ENCODE data around the gene PEX3. TPM values are rescaled to one million over a fixed set of nuclear protein-coding genes. Genes with fewer than 3 reads are reported as not detected.
"Not testable (repeated sequence)": the region's sequence is repeated elsewhere in the genome, so short reads cannot be mapped to it uniquely, and the experiment has no call there.

PEX3 gene
- total RNA-seq, 2 experiments from 2014 or later = 19.7 to 21.1 TPM

- H3K4me1 Mint-ChIP-seq (ENCODE audit: low read depth) = peaks cover 16% of the 10 kb centered on the region
- H3K27ac Mint-ChIP-seq = no peak overlapping the region
- H3K9me3 Mint-ChIP-seq = no peaks in the 10 kb centered on the region
- ChIA-PET CTCF (no interaction called here), POLR2A (no interaction called here)
- peaks cover 9% of the 10 kb centered on the region for H3K36me3 Mint-ChIP-seq
- intact Hi-C loops (cut with micrococcal nuclease) = no loop called here
- H3K4me3 Mint-ChIP-seq = no peak overlapping the region
- no peaks in the 10 kb centered on the region for H3K27me3 Mint-ChIP-seq
- DNase-seq = no peak
Measured at GRCh38 chr6:143496974-143497373, 46.4 kb downstream of the PEX3 start.

DNA sequence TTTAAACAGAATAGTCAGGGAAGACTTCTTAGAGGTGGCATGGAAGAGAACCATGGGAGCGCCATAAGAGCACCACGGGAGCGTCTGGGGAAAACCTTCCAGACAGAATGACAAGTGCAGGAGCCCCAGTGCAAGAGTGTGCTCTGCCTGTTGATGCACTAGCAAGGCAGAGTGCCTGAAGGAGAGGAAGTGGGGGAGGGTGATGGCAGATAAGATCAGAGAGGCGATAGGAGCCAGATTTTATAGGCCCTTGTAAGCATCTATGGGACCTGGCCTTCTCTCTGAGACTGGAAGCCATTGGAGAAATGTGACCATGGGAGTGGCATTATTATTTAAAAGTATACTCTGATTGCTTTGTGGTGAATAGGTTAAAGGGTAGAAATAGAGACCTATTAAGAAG is 47.8 kb downstream of the PEX3 start:
- no peak for DNase-seq
- Mint-ChIP-seq H3K4me3 (no peak overlapping the region), H3K36me3 (peaks cover 9% of the 10 kb centered on the region), H3K27me3 (no peaks in the 10 kb centered on the region), H3K4me1 (ENCODE audit: low read depth) (peaks cover 16% of the 10 kb centered on the region), H3K9me3 (no peaks in the 10 kb centered on the region), H3K27ac (no peak overlapping the region)
- ChIA-PET CTCF (no interaction called here), POLR2A (no interaction called here)
- intact Hi-C loops (cut with micrococcal nuclease) = no loop called here

GRCh38 chr6:143501851-143502250 is 51.2 kb downstream of the PEX3 start:
- intact Hi-C loops (cut with micrococcal nuclease) = no loop called here

DNA sequence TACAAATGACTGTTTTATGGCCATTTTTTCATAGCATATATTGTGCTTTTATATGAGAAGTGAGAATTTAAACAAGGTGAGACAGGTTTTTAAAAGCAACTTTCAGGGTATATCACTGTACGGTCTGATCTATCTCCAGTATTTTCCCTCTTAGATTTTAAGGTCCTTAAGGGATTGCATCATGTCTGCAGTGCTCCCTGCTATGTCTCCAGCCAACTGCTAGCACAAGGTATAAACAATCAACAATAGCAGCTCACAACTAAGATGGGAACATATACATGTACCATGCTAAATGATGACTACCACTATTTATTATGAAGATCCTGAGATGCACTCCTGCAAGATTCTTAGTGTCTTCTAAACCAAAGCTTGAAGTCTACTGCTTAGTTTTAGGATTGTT is 53.8 kb downstream of the PEX3 start:
- POLR2A ChIA-PET = interaction anchor here (0.7 kb wide), 1 partner anchor 185 kb away, joined by 3 read pairs; no protein-coding TSS in a partner anchor

More at GRCh38 chr6:143501851-143502250, 51.2 kb downstream of the PEX3 start:
- CTCF ChIA-PET = interaction anchor here (0.6 to 1.5 kb wide), 4 partner anchors 822 to 1027 kb away, joined by 3 to 7 read pairs (median 4); no protein-coding TSS in a partner anchor
- peaks cover 9% of the 10 kb centered on the region for H3K36me3 Mint-ChIP-seq
- DNase-seq = no peak
- H3K27me3 Mint-ChIP-seq = no peaks in the 10 kb centered on the region
- no peak overlapping the region for H3K27ac Mint-ChIP-seq
- no peaks in the 10 kb centered on the region for H3K9me3 Mint-ChIP-seq
- peaks cover 25% of the 10 kb centered on the region for H3K4me1 Mint-ChIP-seq (ENCODE audit: low read depth)
- no peak overlapping the region for H3K4me3 Mint-ChIP-seq
- POLR2A ChIA-PET = no interaction called here

DNA sequence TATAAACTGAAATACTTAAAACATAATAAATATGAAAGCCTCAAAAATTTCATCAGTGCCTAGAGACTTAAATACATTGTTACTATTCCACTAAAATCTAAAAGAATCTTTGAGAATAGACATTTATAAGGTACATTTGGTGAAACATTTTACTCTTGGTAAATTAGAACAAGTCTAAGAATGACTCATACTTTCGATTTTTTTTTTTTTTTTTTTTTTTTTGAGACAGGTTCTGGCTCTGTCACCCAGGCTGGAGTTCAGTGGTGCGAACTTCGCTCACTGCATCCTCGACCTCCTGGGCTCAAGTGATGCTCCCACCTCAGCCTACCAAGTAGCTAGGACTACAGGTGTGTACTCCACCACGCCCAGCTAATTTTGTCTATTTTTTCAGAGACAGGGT is 54.5 kb downstream of the PEX3 start:
- no peak for DNase-seq
- ChIA-PET CTCF (interaction anchor here (1.0 to 1.2 kb wide), 2 partner anchors 8 to 34 kb away, joined by 3 read pairs; no protein-coding TSS in a partner anchor), POLR2A (no interaction called here)
- H3K36me3 Mint-ChIP-seq = no peaks in the 10 kb centered on the region
- intact Hi-C loops (cut with micrococcal nuclease) = loop anchor here (1.0 kb wide), 1 partner anchor 558 kb away; no protein-coding TSS in a partner anchor
- no peaks in the 10 kb centered on the region for H3K27me3 Mint-ChIP-seq
- peak overlapping the region; percentile 64 for H3K27ac Mint-ChIP-seq
- H3K4me1 Mint-ChIP-seq (ENCODE audit: low read depth) = peaks cover 16% of the 10 kb centered on the region
- H3K4me3 Mint-ChIP-seq = no peak overlapping the region
- H3K9me3 Mint-ChIP-seq = no peaks in the 10 kb centered on the region

More for the DNA sequence above, 53.8 kb downstream of the PEX3 start:
- H3K4me3 Mint-ChIP-seq = no peak overlapping the region
- no peaks in the 10 kb centered on the region for H3K9me3 Mint-ChIP-seq
- CTCF ChIA-PET = interaction anchor here (1.0 kb wide), 1 partner anchor 9 kb away, joined by 3 read pairs; no protein-coding TSS in a partner anchor
- H3K4me1 Mint-ChIP-seq (ENCODE audit: low read depth) = peaks cover 12% of the 10 kb centered on the region
- no peak overlapping the region for H3K27ac Mint-ChIP-seq
- intact Hi-C loops (cut with micrococcal nuclease) = no loop called here
- DNase-seq = no peak
- no peaks in the 10 kb centered on the region for H3K27me3 Mint-ChIP-seq
- H3K36me3 Mint-ChIP-seq = no peaks in the 10 kb centered on the region

DNA sequence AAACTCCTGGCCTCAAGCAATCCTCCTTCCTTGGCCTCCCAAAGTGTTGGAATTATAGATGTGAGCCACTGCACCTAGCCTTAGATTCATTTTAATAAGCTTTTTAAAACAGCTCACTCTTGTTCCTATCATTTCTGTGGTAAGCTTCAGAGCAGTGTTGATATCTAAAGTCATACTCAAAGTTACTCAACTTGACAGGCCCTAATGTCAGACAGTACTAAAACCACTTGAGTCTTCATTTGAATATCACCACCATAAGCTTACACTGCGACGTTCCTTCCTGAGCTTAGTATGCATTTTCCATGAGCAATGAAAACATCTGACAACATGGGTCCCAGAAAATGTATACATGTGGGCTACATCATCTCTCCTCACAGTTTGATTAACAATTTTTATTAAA is 54.9 kb downstream of the PEX3 start:
- H3K27me3 Mint-ChIP-seq = no peaks in the 10 kb centered on the region
- peaks cover 16% of the 10 kb centered on the region for H3K4me1 Mint-ChIP-seq (ENCODE audit: low read depth)
- peak overlapping the region; percentile 64 for H3K27ac Mint-ChIP-seq
- ChIA-PET CTCF (interaction anchor here (1.2 kb wide), 1 partner anchor 33 kb away, joined by 3 read pairs; no protein-coding TSS in a partner anchor), POLR2A (no interaction called here)
- no peaks in the 10 kb centered on the region for H3K9me3 Mint-ChIP-seq
- DNase-seq = no peak
- H3K36me3 Mint-ChIP-seq = no peaks in the 10 kb centered on the region
- intact Hi-C loops (cut with micrococcal nuclease) = loop anchor here (1.0 kb wide), 1 partner anchor 558 kb away; no protein-coding TSS in a partner anchor
- no peak overlapping the region for H3K4me3 Mint-ChIP-seq

DNA sequence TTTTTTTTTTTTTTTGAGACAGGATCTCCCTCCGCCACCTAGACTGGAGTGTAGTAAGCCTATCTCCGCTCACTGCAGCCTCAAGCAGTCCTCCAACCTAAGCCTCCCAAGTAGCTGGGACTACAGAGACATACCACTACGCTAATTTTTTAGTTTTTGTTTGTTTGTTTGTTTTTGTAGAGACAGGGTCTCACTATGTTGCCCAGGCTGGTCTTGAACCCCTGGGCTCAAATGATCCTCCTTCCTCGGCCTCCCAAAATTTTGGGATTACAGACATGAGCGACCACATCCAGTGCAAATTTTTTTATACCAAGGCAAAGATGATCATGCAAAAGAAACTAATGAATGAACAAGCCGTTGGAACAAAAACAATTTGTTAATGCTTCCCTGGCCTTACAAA is 55.6 kb downstream of the PEX3 start:
- DNase-seq = no peak
- POLR2A ChIA-PET = no interaction called here
- peaks cover 3% of the 10 kb centered on the region for H3K36me3 Mint-ChIP-seq
- H3K27me3 Mint-ChIP-seq = no peaks in the 10 kb centered on the region
- peaks cover 22% of the 10 kb centered on the region for H3K4me1 Mint-ChIP-seq (ENCODE audit: low read depth)
- intact Hi-C loops (cut with micrococcal nuclease) = no loop called here
- no peak overlapping the region for H3K4me3 Mint-ChIP-seq
- CTCF ChIA-PET = interaction anchor here (1.2 kb wide), 1 partner anchor 32 kb away, joined by 3 read pairs; no protein-coding TSS in a partner anchor
- H3K9me3 Mint-ChIP-seq = no peaks in the 10 kb centered on the region
- no peak overlapping the region for H3K27ac Mint-ChIP-seq

GRCh38 chr6:143506620-143507019 is 56.0 kb downstream of the PEX3 start:
- DNase-seq = no peak
- no peaks in the 10 kb centered on the region for H3K27me3 Mint-ChIP-seq
- H3K4me1 Mint-ChIP-seq (ENCODE audit: low read depth) = peaks cover 23% of the 10 kb centered on the region
- peaks cover 3% of the 10 kb centered on the region for H3K36me3 Mint-ChIP-seq
- intact Hi-C loops (cut with micrococcal nuclease) = no loop called here
- ChIA-PET POLR2A (no interaction called here), CTCF (no interaction called here)
- no peak overlapping the region for H3K4me3 Mint-ChIP-seq
- no peak overlapping the region for H3K27ac Mint-ChIP-seq
- no peaks in the 10 kb centered on the region for H3K9me3 Mint-ChIP-seq

DNA sequence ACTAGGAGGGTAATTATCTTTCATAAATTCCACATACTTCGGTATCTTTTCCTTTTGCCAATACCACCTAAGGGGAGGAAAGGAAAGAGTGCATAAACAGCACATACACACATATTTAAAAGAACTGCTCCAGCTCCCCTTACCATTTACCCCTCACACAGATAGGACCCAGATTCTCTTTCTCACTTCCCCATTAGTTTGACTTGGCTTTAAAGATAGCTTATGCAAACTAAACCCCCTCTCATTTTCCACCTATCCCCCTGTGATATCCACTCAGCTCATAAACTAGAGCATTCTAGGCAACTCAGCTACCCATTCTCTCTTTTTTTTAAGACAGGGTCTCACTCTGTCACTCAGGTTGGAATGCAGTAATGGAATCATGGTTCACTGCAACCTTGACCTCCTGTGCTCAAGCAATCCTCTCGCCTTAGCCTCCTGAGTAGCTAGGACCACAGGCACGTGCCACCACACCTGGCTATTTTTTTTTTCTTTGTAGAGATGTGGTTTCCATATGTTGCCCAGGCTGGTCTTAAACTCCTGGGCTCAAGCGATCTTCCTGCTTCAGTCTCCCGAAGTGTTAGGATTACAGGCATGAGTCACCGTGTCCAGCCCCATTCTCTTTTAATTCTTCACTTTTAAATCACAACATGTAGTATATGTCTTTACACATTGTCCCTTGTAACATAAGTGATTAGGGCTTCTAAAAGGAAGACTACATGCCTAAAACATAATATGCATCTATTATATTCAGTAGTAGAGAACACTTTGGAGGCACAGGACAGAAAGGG is 56.9 kb downstream of the PEX3 start:
- H3K4me1 Mint-ChIP-seq (ENCODE audit: low read depth) = peaks cover 29% of the 10 kb centered on the region
- ChIA-PET CTCF (no interaction called here), POLR2A (no interaction called here)
- peaks cover 5% of the 10 kb centered on the region for H3K36me3 Mint-ChIP-seq
- no peak overlapping the region for H3K4me3 Mint-ChIP-seq
- no peaks in the 10 kb centered on the region for H3K9me3 Mint-ChIP-seq
- DNase-seq = no peak
- H3K27me3 Mint-ChIP-seq = no peaks in the 10 kb centered on the region
- intact Hi-C loops (cut with micrococcal nuclease) = no loop called here
- H3K27ac Mint-ChIP-seq = no peak overlapping the region

- not testable (repeated sequence) for H3K27me3 Mint-ChIP-seq, H3K9me3 Mint-ChIP-seq, DNase-seq, H3K36me3 Mint-ChIP-seq
- Mint-ChIP-seq H3K4me3 (peak overlapping the region; percentile 91), H3K27ac (peak overlapping the region; percentile 93), H3K4me1 (ENCODE audit: low read depth) (peaks cover 34% of the 10 kb centered on the region)
- ChIA-PET CTCF (interaction anchor here (0.7 to 5.6 kb wide), 5 partner anchors 10 to 60 kb away, joined by 3 to 45 read pairs (median 4); partner anchors contain the start of genes ADAT2 and PEX3), POLR2A (interaction anchor here (1.3 to 1.8 kb wide), 3 partner anchors 29 to 60 kb away, joined by 4 to 7 read pairs (median 4); partner anchors contain the start of genes ADAT2 and PEX3)
- intact Hi-C loops (cut with micrococcal nuclease) = loop anchor here (2.0 to 5.0 kb wide), 3 partner anchors 60 to 502 kb away; partner anchors contain the start of genes ADAT2 and PEX3
Measured at GRCh38 chr6:143510326-143510725, 59.7 kb downstream of the PEX3 start.

- POLR2A ChIA-PET = interaction anchor here (0.7 to 1.8 kb wide), 5 partner anchors 25 to 332 kb away, joined by 4 to 7 read pairs (median 4); partner anchors contain the start of genes ADAT2, LTV1 and PEX3
Measured at GRCh38 chr6:143510991-143511891, 60.6 kb downstream of the PEX3 start, which contains the start of gene FUCA2. TSS of gene FUCA2 (minus strand) at chr6:143511720. CDS start at chr6:143511634, 86 bp downstream.

More at GRCh38 chr6:143510991-143511891, 60.6 kb downstream of the PEX3 start, which contains the start of gene FUCA2:
- intact Hi-C loops (cut with micrococcal nuclease) = loop anchor here (1.0 to 5.0 kb wide), 8 partner anchors 17 to 584 kb away; partner anchors contain the start of genes ADAT2, LTV1, PEX3 and SF3B5
- Mint-ChIP-seq H3K27ac (peak within 1 kb of the TSS; percentile 93), H3K4me1 (ENCODE audit: low read depth) (peaks cover 28% of the 10 kb centered on the region), H3K36me3 (peaks cover 7% of the 10 kb centered on the region), H3K9me3 (no peaks in the 10 kb centered on the region), H3K27me3 (no peaks in the 10 kb centered on the region), H3K4me3 (peak within 1 kb of the TSS; percentile 91)
- CTCF ChIA-PET = interaction anchor here (0.6 to 5.6 kb wide), 9 partner anchors 9 to 502 kb away, joined by 3 to 45 read pairs (median 4); partner anchors contain the start of genes ADAT2 and PEX3
- DNase-seq = peak; percentile 84
